Measurements from ENCODE around the gene CCDC51.
"Not testable (repeated sequence)": the region's sequence is repeated elsewhere in the genome, so short reads cannot be mapped to it uniquely, and the experiment has no call there.

CCDC51 gene

DNA sequence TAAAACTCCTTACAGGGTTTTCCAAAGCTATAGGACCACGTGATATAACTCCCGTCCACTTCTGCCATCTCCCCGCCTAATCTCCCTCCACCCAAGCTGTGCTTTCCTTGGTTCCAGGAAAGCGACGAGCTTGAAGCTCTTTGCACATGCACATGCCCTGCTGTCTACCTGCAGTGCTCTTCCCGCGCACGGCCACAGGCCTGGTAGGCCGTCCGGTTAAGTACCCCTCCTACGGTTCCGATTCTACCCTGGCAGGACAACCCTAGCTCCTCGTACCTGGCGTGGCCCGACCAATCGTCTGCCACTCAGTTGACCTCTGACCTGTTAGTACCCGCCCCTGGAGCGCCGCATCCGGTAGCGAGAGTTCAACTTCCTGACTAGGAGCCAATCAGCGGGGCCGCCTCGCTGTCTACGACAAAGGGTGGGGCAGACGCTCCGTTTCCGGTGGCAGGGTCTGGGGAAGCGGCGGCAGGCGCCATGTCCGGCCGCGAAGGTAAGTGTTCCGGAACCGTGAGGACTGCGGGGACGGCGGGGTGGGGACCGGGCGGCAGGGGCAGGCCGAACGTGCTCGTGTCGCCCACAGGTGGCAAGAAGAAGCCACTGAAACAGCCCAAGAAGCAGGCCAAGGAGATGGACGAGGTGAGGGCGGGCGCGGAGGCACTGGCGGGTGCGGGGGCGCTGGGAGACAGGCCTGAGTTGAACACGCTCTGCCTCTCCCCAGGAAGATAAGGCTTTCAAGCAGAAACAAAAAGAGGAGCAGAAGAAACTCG lies at the start of gene CCDC51, which contains the start of gene TMA7:
Gene CCDC51, minus strand, starts transcription at position 300 of the 770 bp plus-strand sequence. CDS start 4,991 bp downstream, outside the sequence.
Gene TMA7, plus strand, starts transcription at position 438 of the 770 bp plus-strand sequence. Its CDS starts 40 bp downstream, at position 478.
- H3K36me3 ChIP-seq, result peaks cover 7 to 33% (median 29%) of the 10 kb centered on the region in 3 donors
- H3K4me3 ChIP-seq, result peak within 1 kb of the TSS; percentile 84 to 96
- peak within 1 kb of the TSS; percentile 93 to 94 for H3K27ac ChIP-seq
- H3K4me1 ChIP-seq, result peaks cover 5 to 36% (median 18%) of the 10 kb centered on the region in 4 donors
- intact Hi-C loops (cut with DNase I; ENCODE audit: low total_unique reads), result loop anchor here (10.0 kb wide), 2 partner anchors 135 to 205 kb away; partner anchors contain the start of gene NME6
- peak; percentile 99 for DNase-seq
- H3K9me3 ChIP-seq, result no peaks in the 10 kb centered on the region
- TF ChIP-seq CTCF (IDR thresholded peaks at IDR 0.05), result no peak
- no peaks in the 10 kb centered on the region for H3K27me3 ChIP-seq

- DNase-seq, result no peak
- no peak for TF ChIP-seq CTCF (IDR thresholded peaks at IDR 0.05)
- no peaks in the 10 kb centered on the region for H3K27me3 ChIP-seq
- H3K27ac ChIP-seq, result no peak overlapping the region
- H3K9me3 ChIP-seq, result no peaks in the 10 kb centered on the region
- no peaks in the 10 kb centered on the region for H3K4me1 ChIP-seq
- intact Hi-C loops (cut with DNase I; ENCODE audit: low total_unique reads), result no loop called here
- no peak overlapping the region for H3K4me3 ChIP-seq
- H3K36me3 ChIP-seq, result no peaks in the 10 kb centered on the region
Measured at GRCh38 chr3:48486952-48487351, 47.0 kb upstream of the CCDC51 start.

- H3K4me3 ChIP-seq; intact Hi-C loops (cut with DNase I; ENCODE audit: low total_unique reads); H3K27me3 ChIP-seq; H3K27ac ChIP-seq; H3K4me1 ChIP-seq; H3K9me3 ChIP-seq: not testable (repeated sequence)
- peaks cover 0 to 20% (median 6%) of the 10 kb centered on the region in 3 donors for H3K36me3 ChIP-seq
- peak in 1 of 2 donors; percentile 24 for DNase-seq
Measured at GRCh38 chr3:48482822-48483221, 42.9 kb upstream of the CCDC51 start.

- H3K27ac ChIP-seq; H3K4me1 ChIP-seq; intact Hi-C loops (cut with DNase I; ENCODE audit: low total_unique reads): not testable (repeated sequence)
Measured at GRCh38 chr3:48480891-48481290, 41.0 kb upstream of the CCDC51 start.

DNA sequence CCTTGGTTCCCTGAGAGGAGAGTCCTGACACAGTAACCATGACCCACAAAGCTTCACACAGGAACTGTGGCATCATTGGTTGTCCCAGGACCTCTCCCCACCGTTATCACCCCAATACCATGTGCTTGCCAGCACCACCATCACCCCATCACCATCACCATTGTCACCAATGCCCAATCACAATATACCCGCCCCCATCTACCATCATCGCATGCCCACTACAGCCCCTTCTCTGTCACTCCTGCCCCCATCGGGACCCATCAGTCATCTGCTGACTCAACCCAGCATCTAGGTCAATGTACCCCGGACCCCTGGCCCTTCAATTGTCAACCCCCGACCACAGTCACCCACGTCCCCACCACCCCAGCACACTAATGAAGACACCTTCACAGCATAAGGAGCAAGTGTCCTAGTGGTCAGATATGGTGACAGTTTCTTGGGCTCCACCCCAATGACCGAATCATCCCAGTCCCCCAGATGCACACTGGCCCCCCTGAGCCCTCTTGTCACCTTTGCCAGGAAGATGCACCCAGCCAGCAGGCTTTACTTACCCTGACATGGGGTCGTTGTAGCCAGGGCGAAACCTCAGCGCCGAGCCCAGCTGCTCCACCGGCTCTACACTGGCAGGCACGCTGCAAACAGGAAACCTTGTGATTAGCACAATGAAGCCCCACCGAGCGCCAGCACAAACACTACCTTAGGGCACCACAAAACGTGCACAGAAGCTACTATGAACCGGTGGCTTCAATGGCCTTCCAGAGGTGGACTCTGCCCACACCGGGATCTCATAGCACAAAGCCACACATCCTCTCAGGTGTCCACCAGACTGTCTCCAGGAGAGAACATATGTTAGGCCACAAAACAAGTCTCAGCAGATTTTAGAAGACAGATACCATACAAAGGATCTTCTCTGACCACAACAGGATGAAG lies 39.0 kb upstream of the CCDC51 start:
- Histone ChIP-seq H3K27me3 (no peaks in the 10 kb centered on the region), H3K4me3 (no peak overlapping the region), H3K9me3 (no peaks in the 10 kb centered on the region), H3K4me1 (no peaks in the 10 kb centered on the region), H3K36me3 (peaks cover 0 to 33% (median 6%) of the 10 kb centered on the region in 3 donors), H3K27ac (no peak overlapping the region)
- intact Hi-C loops (cut with DNase I; ENCODE audit: low total_unique reads), result no loop called here
- TF ChIP-seq CTCF (IDR thresholded peaks at IDR 0.05), result no peak
- peak in 1 of 2 donors; percentile 64 for DNase-seq

More at GRCh38 chr3:48480891-48481290, 41.0 kb upstream of the CCDC51 start:
- H3K36me3 ChIP-seq, result peaks cover 0 to 23% (median 6%) of the 10 kb centered on the region in 3 donors
- not testable (repeated sequence) for DNase-seq, H3K9me3 ChIP-seq, H3K4me3 ChIP-seq, H3K27me3 ChIP-seq

- Histone ChIP-seq H3K27ac (no peak overlapping the region), H3K4me1 (peaks cover 0 to 7% (median 2%) of the 10 kb centered on the region in 4 donors), H3K9me3 (no peaks in the 10 kb centered on the region), H3K4me3 (no peak overlapping the region), H3K36me3 (peaks cover 0 to 33% (median 6%) of the 10 kb centered on the region in 3 donors), H3K27me3 (no peaks in the 10 kb centered on the region)
- DNase-seq, result peak in 1 of 2 donors; percentile 59
- intact Hi-C loops (cut with DNase I; ENCODE audit: low total_unique reads), result no loop called here
- no peak for TF ChIP-seq CTCF (IDR thresholded peaks at IDR 0.05)
Measured at GRCh38 chr3:48477959-48478520, 38.1 kb upstream of the CCDC51 start.

All from tibial artery (tissue), 4 donors.